Measurements from ENCODE around the gene WDR74.

The WDR74 gene

DNA sequence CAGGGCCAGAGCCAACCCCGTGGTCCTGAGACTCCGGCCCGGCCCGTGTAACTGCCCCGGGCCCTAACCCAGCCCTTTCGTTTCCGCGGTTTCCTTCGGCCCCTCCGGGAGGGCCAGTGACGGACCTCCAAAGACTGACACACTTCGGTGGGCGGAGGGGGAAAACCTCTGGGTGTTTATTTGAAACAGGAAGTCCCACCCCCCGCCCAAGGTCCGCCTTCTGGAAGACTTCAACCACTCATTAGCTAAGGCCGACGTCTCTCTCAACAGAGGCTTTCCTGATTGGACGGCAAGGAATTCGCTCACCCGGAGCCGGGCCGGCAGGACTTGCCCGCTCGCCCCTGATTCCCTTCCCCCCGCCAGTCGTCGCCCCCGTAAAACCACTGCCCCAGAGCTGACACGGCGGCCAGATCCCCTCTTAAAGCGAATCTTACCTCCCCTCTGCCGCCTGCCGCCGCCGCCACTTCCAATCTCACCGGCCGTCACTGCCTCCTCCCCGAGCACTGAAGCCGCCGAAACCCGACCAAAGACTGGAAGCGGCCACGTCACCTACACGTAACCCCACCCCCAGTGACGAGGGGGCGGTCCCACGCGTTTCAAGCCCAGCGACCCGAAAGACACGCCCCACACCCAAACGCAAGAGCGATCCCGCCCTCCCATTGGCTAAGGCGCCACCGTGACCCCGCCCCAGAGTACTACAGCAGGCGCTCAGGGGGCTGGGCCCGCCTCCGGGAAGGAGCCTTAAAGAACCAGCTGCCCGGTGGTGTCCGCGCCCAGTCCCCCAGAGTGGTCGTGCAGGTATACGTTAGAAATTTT, 7.7 kb downstream of the WDR74 start, which contains the start of gene STX5:
STX5 (minus strand) TSS at position 532 of the 816 bp plus-strand sequence. CDS start 808 bp downstream, outside the sequence.
- TF ChIP-seq GATA2 (IDR thresholded peaks at IDR 0.05; ENCODE audit: low read depth, low read length), result no peak
- no peak for TF ChIP-seq GATA3 (IDR thresholded peaks at IDR 0.05; ENCODE audit: low read depth, low read length)

DNA sequence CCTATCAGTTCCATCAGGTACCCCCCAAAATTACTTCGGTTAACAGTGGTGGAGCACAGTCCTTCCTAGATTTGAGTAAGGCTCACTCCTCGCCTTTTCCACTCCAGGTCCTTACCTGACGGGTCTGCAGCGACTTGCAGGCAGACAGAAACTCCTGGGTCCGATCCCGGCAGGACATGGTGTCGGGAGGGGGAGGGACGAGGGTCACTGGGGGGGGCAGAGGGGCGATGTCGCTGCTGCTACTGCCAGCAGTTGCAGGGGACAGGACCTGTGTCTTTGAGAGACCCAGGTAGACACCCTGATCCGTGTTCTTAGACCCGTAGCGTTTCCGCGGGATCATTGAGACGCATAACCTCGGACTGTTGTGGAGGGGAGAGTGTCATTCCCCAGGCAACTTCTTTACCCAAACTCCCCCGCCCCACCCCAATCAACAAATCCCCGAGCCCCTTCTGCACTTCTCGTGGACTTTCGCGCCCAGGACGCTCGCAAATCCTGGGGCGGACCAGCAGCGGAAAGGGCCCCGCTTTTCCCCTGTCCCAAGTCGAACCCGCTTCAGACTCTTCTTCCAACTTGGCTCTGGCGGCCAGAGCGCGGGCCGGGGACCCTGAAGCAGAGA, 8.4 kb downstream of the WDR74 start:
- TF ChIP-seq GATA3 (IDR thresholded peaks at IDR 0.05; ENCODE audit: low read depth, low read length) (no peak), GATA2 (IDR thresholded peaks at IDR 0.05; ENCODE audit: low read depth, low read length) (no peak)

DNA sequence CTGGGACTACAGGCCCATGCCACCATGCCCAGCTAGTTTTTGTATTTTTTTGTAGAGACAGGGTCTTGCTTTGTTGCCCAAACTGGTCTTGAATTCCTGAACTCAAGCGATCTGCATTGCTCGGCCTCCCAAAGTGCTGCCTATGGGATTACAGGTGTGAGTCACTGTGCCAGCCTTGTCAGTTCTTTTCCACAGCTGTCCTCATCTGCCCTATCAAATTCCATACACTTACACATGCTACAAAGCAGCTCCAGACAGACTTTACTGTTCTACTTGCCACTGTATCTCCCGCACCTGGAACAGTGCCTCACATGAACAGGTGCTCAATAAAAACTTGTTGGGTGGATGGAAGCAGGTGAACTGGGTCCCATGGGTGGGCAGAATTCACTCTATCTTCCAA, 15.7 kb downstream of the WDR74 start:
- TF ChIP-seq GATA2 (IDR thresholded peaks at IDR 0.05; ENCODE audit: low read depth, low read length) (no peak), GATA3 (IDR thresholded peaks at IDR 0.05; ENCODE audit: low read depth, low read length) (no peak)

DNA sequence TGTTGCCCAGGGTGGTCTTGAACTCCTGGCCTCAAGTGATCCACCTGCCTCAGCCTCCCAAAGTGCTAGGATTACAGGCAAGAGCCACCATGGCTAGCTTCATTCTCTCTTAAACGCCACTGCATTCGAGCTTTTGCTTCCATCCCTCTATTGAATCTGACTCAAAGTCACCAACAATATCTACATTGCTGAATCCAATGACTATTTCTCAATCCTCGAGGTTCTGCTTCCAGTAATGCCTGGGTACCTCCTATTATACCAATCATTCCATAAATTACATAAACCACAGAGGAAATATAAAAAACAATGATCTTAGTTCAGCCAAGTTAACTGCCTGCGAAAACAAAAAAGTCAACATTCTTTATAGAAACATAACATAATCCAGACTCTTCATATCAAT, 22.3 kb downstream of the WDR74 start:
- no peak for TF ChIP-seq GATA2 (IDR thresholded peaks at IDR 0.05; ENCODE audit: low read depth, low read length)
- TF ChIP-seq GATA3 (IDR thresholded peaks at IDR 0.05; ENCODE audit: low read depth, low read length), result no peak

DNA sequence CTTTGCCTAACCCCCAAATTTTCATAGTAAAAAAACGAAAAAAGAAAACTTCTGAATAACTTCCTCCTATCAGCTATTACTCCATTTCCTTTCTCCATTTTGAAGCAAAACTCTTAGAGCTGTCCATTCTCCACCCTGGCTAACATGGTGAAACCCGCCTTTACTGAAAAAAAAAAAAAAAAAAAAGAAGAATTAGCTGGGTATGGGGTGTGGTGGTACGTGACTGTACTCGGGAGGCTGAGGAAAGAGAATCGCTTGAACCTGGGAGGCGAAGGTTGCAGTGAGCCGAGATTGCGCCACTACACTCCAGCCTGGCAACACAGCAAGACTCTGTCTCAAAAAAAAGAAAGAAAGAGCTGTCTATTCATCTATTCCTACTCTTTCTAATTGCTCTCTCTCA, 22.8 kb downstream of the WDR74 start:
- TF ChIP-seq GATA3 (IDR thresholded peaks at IDR 0.05; ENCODE audit: low read depth, low read length) (no peak), GATA2 (IDR thresholded peaks at IDR 0.05; ENCODE audit: low read depth, low read length) (no peak)

DNA sequence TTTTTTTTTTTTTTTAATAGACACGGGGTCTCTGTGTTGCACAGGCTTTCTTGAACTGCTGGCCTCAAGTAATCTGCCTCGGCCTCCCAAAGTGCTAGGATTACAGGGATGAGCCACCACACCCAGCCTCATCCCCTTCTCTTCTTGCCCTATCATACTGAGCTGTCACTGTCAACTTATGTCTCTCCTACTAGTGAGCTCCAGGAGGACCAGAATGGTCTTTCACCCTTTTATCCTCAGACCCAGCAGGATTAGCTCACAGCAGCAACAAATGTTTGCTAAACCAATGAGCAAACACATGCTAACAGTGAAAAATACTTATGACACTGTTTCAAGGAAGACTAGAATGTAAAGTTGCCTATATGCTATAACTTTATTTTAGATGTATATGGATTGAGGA, 27.7 kb downstream of the WDR74 start:
- no peak for TF ChIP-seq GATA2 (IDR thresholded peaks at IDR 0.05; ENCODE audit: low read depth, low read length)
- no peak for TF ChIP-seq GATA3 (IDR thresholded peaks at IDR 0.05; ENCODE audit: low read depth, low read length)

DNA sequence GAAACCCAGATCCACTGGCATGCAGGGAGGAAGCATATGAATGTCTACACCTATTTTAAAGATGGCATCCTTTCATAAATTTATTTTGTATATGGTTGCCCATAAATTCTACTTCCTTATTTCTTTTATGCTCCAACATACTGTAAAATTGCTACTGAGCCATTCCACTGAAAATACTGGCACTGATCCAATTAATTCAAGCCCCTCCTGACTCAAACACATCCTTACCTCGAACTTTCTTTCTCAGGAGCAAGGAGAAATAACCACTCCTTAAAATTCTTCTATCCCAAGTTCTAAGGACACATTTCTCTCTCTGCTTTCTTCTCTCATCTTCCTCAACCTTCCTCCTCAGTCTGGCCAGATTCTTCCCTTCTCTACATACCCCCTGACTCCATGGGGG, 28.6 kb downstream of the WDR74 start:
- no peak for TF ChIP-seq GATA3 (IDR thresholded peaks at IDR 0.05; ENCODE audit: low read depth, low read length)
- TF ChIP-seq GATA2 (IDR thresholded peaks at IDR 0.05; ENCODE audit: low read depth, low read length), result no peak

GRCh38 chr11:62806611-62807121, 32.7 kb downstream of the WDR74 start:
- TF ChIP-seq GATA3 (IDR thresholded peaks at IDR 0.05; ENCODE audit: low read depth, low read length) (no peak), GATA2 (IDR thresholded peaks at IDR 0.05; ENCODE audit: low read depth, low read length) (no peak)

DNA sequence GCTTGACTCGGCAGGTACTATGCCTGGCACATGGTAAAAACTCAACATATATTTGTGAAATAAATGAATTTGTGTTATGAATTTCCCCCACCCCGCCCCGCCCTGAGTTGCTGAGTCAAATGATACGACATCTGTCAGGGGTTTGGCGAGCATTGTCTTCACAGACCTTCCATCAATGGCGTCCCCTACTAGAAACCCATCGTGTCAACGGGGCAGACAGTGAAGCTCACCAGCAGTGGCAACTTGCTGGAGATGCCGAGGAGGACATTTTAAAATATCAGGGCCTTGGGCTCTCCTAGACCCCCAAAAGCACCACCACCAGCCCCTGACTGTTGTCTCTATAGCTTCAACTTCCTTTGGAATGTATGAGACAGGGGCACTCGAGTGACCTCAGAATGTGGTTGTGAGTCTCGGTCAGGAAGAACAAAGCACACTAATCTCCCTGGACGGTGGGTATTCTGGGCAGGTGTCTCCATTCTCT, 33.4 kb downstream of the WDR74 start:
- TF ChIP-seq GATA2 (IDR thresholded peaks at IDR 0.05; ENCODE audit: low read depth, low read length) (no peak), GATA3 (IDR thresholded peaks at IDR 0.05; ENCODE audit: low read depth, low read length) (no peak)

- TF ChIP-seq GATA2 (IDR thresholded peaks at IDR 0.05; ENCODE audit: low read depth, low read length) (no peak), GATA3 (IDR thresholded peaks at IDR 0.05; ENCODE audit: low read depth, low read length) (no peak)
Measured at GRCh38 chr11:62805076-62805892, 34.1 kb downstream of the WDR74 start, which contains the start of gene NXF1. Gene NXF1 (minus strand): TSS chr11:62805440. CDS start chr11:62805356, 84 bp downstream.

DNA sequence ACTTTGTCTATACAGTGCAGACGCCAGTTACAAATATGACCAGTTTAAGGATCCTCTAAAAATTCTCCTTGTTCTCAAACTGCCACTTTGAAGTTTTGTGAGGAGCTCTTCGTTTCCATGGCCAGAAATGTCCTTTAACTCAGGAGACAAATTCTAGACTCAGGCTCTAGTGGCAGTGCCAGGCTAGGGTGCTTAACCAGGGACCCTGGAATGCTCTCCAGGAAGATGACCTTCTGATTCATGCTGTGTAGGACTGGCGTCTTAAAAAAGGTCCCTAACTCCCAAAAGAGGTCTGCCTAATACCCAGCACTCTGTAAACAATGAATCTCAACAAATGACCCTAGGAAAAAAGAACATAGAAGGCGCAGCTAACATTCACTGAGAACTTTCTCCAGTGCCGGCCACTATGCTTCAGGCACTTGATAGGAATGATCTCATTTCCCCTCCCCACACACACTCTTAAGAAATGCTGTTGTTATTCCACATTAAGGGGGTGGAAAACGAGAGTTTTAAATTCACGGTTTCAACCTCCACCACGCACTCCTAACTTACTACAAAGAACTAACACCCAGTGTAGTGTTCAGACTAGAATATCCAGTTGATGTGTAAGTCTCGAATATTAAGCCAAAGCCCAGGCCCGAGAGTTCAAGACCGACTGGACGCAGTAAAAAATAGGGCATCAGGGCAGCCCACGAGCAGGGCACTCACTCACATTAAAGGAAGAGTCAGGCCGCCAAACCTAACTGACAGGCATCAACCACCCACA, 34.9 kb downstream of the WDR74 start:
- no peak for TF ChIP-seq GATA3 (IDR thresholded peaks at IDR 0.05; ENCODE audit: low read depth, low read length)
- TF ChIP-seq GATA2 (IDR thresholded peaks at IDR 0.05; ENCODE audit: low read depth, low read length), result no peak

DNA sequence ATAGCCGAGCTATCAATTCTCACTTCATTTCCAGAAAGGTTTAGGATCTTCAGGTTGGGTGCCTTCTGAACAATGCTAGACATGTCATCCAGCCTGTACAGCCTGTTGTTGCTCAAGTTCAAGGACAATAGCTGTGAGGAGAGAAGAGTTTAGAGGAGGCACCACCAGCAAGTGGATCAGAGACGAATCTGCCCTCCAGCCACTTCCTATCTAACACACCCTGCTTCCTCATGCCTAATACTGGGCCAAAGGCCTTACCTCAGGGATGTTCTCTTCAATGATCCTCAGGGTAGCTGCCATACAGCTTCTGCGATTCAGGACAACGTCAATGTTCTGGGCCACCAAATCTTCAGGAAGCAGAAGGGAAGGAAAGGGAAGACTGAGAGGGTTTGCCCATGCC, 38.3 kb downstream of the WDR74 start:
- TF ChIP-seq GATA3 (IDR thresholded peaks at IDR 0.05; ENCODE audit: low read depth, low read length) (no peak), GATA2 (IDR thresholded peaks at IDR 0.05; ENCODE audit: low read depth, low read length) (no peak)

- TF ChIP-seq GATA2 (IDR thresholded peaks at IDR 0.05; ENCODE audit: low read depth, low read length), result no peak
- no peak for TF ChIP-seq GATA3 (IDR thresholded peaks at IDR 0.05; ENCODE audit: low read depth, low read length)
Measured at GRCh38 chr11:62799486-62799885, 39.9 kb downstream of the WDR74 start.
